Stimulated activated CD8-positive, alpha-beta memory T cell treated with anti-CD3 and anti-CD28 coated beads, Interleukin-2, amount 100 ng/mL, for 48 hours (primary cell): ENCODE measurements around the gene GOLGA8F.
"Not testable (repeated sequence)": the region's sequence is repeated elsewhere in the genome, so short reads cannot be mapped to it uniquely, and the experiment has no call there.

Source experiments
- DNase-seq, 2 donors: peaks; one replicate each; pipeline ENCODE4 v3.0.0-alpha.2; 2020; ENCODE audit warnings: low read depth in 2 of 2

Gene GOLGA8F, protein sequence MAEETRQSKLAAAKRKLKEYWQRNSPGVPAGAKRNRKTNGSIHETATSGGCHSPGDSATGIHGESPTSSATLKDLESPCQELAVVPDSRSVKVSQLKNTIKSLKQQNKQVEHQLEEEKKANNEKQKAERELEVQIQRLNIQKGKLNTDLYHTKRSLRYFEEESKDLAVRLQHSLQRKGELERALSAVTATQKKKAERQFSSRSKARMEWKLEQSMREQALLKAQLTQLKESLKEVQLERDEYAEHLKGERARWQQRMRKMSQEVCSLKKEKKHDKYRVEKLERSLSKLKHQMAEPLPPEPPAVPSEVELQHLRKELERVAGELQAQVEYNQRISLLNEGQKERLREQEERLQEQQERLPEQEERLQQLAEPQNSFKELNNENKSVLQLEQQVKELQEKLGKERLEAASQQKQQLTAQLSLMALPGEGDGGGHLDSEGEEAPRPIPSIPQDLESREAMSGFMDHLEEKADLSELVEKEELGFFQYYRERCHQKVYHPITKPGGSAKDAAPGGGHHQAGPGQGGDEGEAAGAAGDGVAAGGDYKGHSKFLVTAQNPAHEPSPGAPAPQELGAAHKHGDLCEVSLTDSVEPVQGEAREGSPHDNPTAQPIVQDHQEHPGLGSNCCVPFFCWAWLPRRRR

DNA sequence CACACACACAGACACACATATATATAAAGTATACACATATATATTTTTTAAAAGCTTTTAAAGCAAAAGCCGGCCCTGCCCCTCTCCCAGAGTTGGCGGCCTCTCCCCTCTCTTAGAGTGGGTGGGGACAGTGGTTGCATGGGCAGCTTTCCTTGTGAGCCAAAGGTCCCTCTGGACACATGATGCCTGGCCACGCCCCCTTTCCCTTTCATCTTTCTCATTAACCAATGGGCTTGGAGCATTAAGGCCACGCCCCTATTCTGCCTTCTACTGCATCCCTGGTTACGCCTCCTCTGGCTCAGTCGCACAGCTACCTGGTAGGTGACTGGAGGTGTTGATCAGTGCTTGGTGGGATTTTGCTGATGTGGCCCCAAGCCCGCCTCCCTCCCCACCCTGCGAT lies at the start of gene GOLGA8F:
Gene GOLGA8F (plus strand): TSS at position 301 of the 400 bp plus-strand sequence. CDS start 98 bp downstream, at position 399.
- DNase-seq, result not testable (repeated sequence)

DNA sequence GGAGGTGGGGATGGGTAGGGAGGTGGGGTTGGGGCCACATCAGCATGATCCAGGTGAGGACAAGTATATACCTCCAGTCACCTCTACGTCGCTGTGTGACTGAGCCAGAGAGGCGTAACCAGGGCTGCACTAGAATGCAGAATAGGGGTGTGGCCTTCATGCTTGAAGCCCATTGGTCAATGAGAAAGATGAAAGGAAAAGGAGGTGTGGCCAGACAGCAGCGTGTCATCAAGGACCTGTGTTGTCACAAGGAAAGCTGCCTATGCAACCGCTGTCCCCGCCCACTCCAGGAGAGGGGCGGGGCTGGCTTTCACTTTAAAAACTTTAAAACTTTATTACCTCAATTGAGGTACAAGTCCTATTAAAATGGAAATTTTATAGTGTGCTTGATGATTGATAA lies 20.5 kb upstream of the GOLGA8F start, which contains the start of gene GOLGA6L24:
Gene GOLGA6L24 (minus strand): TSS at position 101 of the 400 bp plus-strand sequence. CDS start 61 bp downstream, at position 40.
- DNase-seq, result not testable (repeated sequence)

DNA sequence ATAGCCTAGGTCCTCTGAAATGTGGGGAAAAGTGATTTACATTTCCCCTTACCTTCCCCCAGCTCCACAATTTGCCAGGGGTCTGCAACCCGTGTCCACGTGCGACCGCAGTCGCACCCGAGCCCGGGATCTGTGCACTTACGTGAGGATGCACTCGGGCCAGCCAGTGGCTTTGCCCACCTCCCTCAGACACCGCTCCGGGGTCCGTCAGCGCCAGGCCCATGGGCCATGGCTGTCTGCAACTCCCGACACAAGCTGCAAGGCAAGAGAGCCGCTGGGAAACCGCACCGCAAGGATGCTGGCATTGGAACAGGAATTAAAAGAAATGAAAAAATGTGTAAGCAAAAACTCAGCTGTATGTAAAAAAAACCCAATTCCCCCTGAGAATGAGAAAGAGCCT lies 13.0 kb upstream of the GOLGA8F start:
- not testable (repeated sequence) for DNase-seq

DNA sequence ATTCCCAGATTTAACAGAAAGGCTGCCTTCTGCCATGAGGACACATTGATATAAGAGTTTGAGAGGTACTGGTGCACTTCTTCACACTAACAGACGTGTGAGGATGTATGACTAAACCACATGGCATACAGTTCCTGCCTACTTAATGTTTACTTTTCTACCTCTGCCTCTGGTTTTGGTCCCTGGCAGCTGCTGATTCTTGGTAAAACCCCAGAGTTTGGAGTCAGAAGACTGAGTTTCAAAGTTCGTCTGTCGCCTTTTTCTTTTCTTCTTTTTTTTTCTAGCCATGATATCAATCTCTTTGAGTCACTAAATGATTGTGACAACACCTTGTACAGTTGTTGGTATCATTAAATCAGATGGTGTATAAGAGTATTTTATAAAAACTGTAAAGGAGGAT lies 1.6 kb downstream of the GOLGA8F start:
- not testable (repeated sequence) for DNase-seq

- not testable (repeated sequence) for DNase-seq
These were observed 17.6 kb downstream of the GOLGA8F start for GRCh38 chr15:28396022-28396421.

DNA sequence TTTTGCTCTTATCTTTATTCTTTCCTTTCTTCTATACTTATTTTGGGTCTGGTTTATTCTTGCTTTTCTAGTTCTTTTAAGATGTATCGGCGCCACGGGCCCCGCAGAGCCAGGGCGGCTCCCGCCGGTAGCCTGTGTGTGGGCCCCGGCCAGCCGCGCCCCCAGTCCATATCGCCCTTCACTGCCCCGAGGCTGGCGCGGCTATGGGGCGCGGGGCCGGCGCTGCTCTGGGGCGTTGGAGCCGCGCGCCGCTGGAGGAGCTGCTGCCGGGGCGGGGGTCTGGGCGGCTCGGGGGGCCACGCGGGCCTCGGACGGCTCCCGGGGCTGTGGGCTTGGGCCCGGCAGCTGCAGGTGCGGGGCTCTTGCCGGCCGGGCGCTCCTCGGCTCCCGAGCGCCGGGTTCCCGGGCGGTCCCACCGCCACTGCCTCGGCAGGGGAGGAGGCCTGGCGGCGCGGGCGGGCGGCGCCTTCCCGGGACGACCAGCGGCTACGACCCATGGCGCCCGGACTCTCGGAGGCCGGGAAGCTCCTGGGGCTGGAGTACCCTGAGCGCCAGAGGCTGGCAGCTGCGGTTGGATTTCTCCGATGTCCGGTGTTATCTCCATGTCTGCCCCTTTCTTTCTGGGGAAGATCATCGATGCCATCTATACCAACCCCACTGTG lies 24.4 kb downstream of the GOLGA8F start:
- not testable (repeated sequence) for DNase-seq

- not testable (repeated sequence) for DNase-seq
These were observed 42.0 kb downstream of the GOLGA8F start for GRCh38 chr15:28420470-28420869.

DNA sequence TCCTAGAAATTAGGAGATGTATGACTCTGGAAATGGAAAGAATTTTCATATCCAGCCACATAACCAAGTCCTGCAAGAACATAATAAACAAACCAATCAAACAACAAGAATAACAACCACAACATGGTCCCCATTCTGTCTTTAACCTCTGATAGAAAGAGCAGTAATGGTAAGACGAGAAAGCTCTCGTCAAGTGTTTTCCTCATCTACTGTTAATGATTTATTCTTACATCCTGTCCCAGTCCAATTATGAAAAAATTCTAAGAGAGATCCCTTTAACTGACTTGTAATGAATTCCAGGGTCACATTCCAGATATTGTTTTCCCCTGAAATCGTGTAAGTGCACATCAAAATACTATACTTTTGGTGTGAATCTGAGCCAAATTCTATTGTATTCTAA lies 57.1 kb downstream of the GOLGA8F start:
- not testable (repeated sequence) for DNase-seq
